HEK293 (cell line): ENCODE measurements around the gene ITSN2.

ENCODE experiments used
- CTCF ChIA-PET: fragments of 350-600 bp; formaldehyde crosslinking; extraction: SDS; loops from one replicate; lab custom pipeline; 2021; ENCODE audit warnings: antibody characterized with exemption; lab: Yijun Ruan, JAX
- POLR2A ChIA-PET: fragments of 300-600 bp; formaldehyde crosslinking; extraction: SDS; loops from one replicate; lab custom pipeline; 2020; ENCODE audit warnings: antibody characterized with exemption, inconsistent platforms; lab: Yijun Ruan, JAX
- H3K27ac ChIP-seq: fragments of 200-500 bp; sonication (Bioruptor generic); 2 replicates; pipeline ENCODE4 v1.5.1; 2014; ENCODE audit warnings: low read depth, low read length, control low read depth, inconsistent platforms; ENCODE audit errors: extremely low read depth
- H3K36me3 ChIP-seq, 2 experiments: fragments of 200-500 bp in 1 of 2; sonication (Bioruptor generic) in 1 of 2; 1 replicate in 1 of 2; 2 replicates in 1 of 2; pipeline ENCODE4 v1.5.1; 2014 to 2017; ENCODE audit warnings: inconsistent platforms in 2 of 2, low read length in 2 of 2; ENCODE audit not compliant: control insufficient read depth in 2 of 2, insufficient read depth in 1 of 2
- H3K4me1 ChIP-seq: fragments of 200-500 bp; sonication (Bioruptor generic); 2 replicates; pipeline ENCODE4 v1.5.1; 2014; ENCODE audit warnings: mild to moderate bottlenecking, low read length, inconsistent platforms; ENCODE audit not compliant: control insufficient read depth, insufficient read depth
- H3K4me3 ChIP-seq: 2 replicates; pipeline ENCODE4 v1.5.1; 2011; ENCODE audit warnings: low read depth, mild to moderate bottlenecking, control low read depth, low read length, moderate library complexity
- H3K9me3 ChIP-seq: fragments of 200-500 bp; sonication (Bioruptor generic); 2 replicates; pipeline ENCODE4 v1.5.1; 2014; ENCODE audit warnings: low read depth, low read length, inconsistent platforms; ENCODE audit not compliant: control insufficient read depth, insufficient read depth
- ATF2 ChIP-seq: fragments of 450-650 bp; formaldehyde crosslinking; IDR thresholded peaks from 2 replicates; pipeline ENCODE4 v1.5.1; 2016; ENCODE audit warnings: missing biosample characterization, missing genetic modification characterization, low read depth
- ZBTB10 ChIP-seq: fragments of 450-650 bp; formaldehyde crosslinking; IDR thresholded peaks from 2 replicates; pipeline ENCODE4 v1.5.1; 2016; ENCODE audit warnings: missing biosample characterization, missing genetic modification characterization
- ZFP3 ChIP-seq: fragments of 450-650 bp; formaldehyde crosslinking; IDR thresholded peaks from 2 replicates; pipeline ENCODE4 v1.5.1; 2016; ENCODE audit warnings: low read depth, missing biosample characterization, missing genetic modification characterization
- ZNF114 ChIP-seq: fragments of 450-650 bp; formaldehyde crosslinking; IDR thresholded peaks from 2 replicates; pipeline ENCODE4 v1.5.0; 2017; ENCODE audit warnings: missing biosample characterization, missing genetic modification characterization
- ZNF138 ChIP-seq: fragments of 450-650 bp; formaldehyde crosslinking; IDR thresholded peaks from 2 replicates; pipeline ENCODE4 v1.5.1; 2016; ENCODE audit warnings: missing biosample characterization, missing genetic modification characterization, borderline replicate concordance
- ZNF184 ChIP-seq: fragments of 450-650 bp; IDR thresholded peaks from 2 replicates; pipeline ENCODE4 v1.5.1; 2018; ENCODE audit warnings: missing biosample characterization, mild to moderate bottlenecking, missing genetic modification characterization
- ZNF501 ChIP-seq: fragments of 450-650 bp; formaldehyde crosslinking; IDR thresholded peaks from 2 replicates; pipeline ENCODE4 v1.5.1; 2016; ENCODE audit warnings: missing biosample characterization, missing genetic modification characterization
- ZNF660 ChIP-seq: fragments of 450-650 bp; IDR thresholded peaks from 2 replicates; pipeline ENCODE4 v1.5.1; 2018; ENCODE audit warnings: missing biosample characterization, mild to moderate bottlenecking, missing genetic modification characterization
- ZNF704 ChIP-seq: fragments of 450-650 bp; formaldehyde crosslinking; IDR thresholded peaks from 2 replicates; pipeline ENCODE4 v1.5.1; 2016; ENCODE audit warnings: missing biosample characterization, missing genetic modification characterization
- ZNF747 ChIP-seq: fragments of 450-650 bp; formaldehyde crosslinking; IDR thresholded peaks from 2 replicates; pipeline ENCODE4 v1.5.1; 2016; ENCODE audit warnings: missing biosample characterization, missing genetic modification characterization

Gene ITSN2

GRCh38 chr2:24153478-24153877 lies 206.9 kb downstream of the ITSN2 start:
- CTCF ChIA-PET, result interaction anchor here (0.7 to 1.1 kb wide), 3 partner anchors 8 to 13 kb away, joined by 3 to 8 read pairs (median 3); no protein-coding TSS in a partner anchor

More at GRCh38 chr2:24153478-24153877, 206.9 kb downstream of the ITSN2 start:
- Histone ChIP-seq H3K4me3 (no peak overlapping the region), H3K4me1 (no peaks in the 10 kb centered on the region), H3K36me3 (no peaks in the 10 kb centered on the region; a peak in 1 of 3 replicates), H3K9me3 (no peaks in the 10 kb centered on the region), H3K27ac (no peak overlapping the region)
- POLR2A ChIA-PET, result no interaction called here
- no peak for TF ChIP-seq ZNF114 (tag by site-specific recombination)
- no peak for TF ChIP-seq ZNF660 (tag by site-specific recombination)
- TF ChIP-seq ATF2 (tag by site-specific recombination), result no peak
- no peak for TF ChIP-seq ZNF747 (tag by site-specific recombination)
- no peak for TF ChIP-seq ZNF704 (tag by site-specific recombination)
- TF ChIP-seq ZNF184 (tag by site-specific recombination), result no peak
- TF ChIP-seq ZNF138, result no peak
- TF ChIP-seq ZNF501 (tag by site-specific recombination), result no peak
- no peak for TF ChIP-seq ZFP3 (tag by site-specific recombination)
- TF ChIP-seq ZBTB10 (tag by site-specific recombination), result no peak
